ENCODE results near the gene PPP3CA.
A peak's percentile ranks its signal among the peaks of the same experiment; 100 is the strongest.

PPP3CA gene

GRCh38 chr4:101192244-101192643, 155.1 kb downstream of the PPP3CA start:
- no peak for TF ChIP-seq CTCF (IDR thresholded peaks at IDR 0.05)

- no peak for TF ChIP-seq CTCF (IDR thresholded peaks at IDR 0.05)
Measured at GRCh38 chr4:101191302-101192098, 155.8 kb downstream of the PPP3CA start.

- TF ChIP-seq CTCF (IDR thresholded peaks at IDR 0.05): no peak
Measured at GRCh38 chr4:101190751-101191150, 156.6 kb downstream of the PPP3CA start.

- no peak for TF ChIP-seq CTCF (IDR thresholded peaks at IDR 0.05)
Measured at GRCh38 chr4:101188906-101189305, 158.4 kb downstream of the PPP3CA start.

GRCh38 chr4:101187841-101188240, 159.5 kb downstream of the PPP3CA start:
- TF ChIP-seq CTCF (IDR thresholded peaks at IDR 0.05): peak; percentile 34; the same call in 1 of the 2 replicates

- no peak for TF ChIP-seq CTCF (IDR thresholded peaks at IDR 0.05)
Measured at GRCh38 chr4:101186567-101187184, 160.7 kb downstream of the PPP3CA start.

GRCh38 chr4:101184668-101185067, 162.7 kb downstream of the PPP3CA start:
- no peak for TF ChIP-seq CTCF (IDR thresholded peaks at IDR 0.05)
